Omental fat pad (tissue), 4 donors: ENCODE data around the gene MYO5C. TPM values are rescaled to one million over a fixed set of nuclear protein-coding genes. Genes with fewer than 3 reads are reported as not detected.

Source experiments
- ATAC-seq: fragments of 150-250 bp; one replicate; pipeline ENCODE4 v1.9.1; 2016; ENCODE audit warnings: mild to moderate bottlenecking, moderate library complexity; ENCODE audit not compliant: low FRiP score
- DNase-seq: peaks from one replicate; pipeline ENCODE4 v3.0.0-alpha.2; 2019; ENCODE audit warnings: low spot score
- total RNA-seq, 4 donors: library from RNA; depleted of rRNA; stranded (reverse); fragments of >200 nt; gene quantifications; one replicate each; pipeline ENCODE4 v1.1.0, GENCODE V29; 2016
- TF ChIP-seq, protein P1 (sequence below), 3 donors: fragments of 450-650 bp; IDR thresholded peaks; one replicate each; pipeline ENCODE4 v1.5.1; 2016 to 2017; ENCODE audit warnings: antibody characterized with exemption in 3 of 3, mild to moderate bottlenecking in 3 of 3, moderate library complexity in 2 of 3

The MYO5C gene
- total RNA-seq, 4 donors from 2014 or later, result 7.7 to 58.3 (median 15.5) TPM

DNA sequence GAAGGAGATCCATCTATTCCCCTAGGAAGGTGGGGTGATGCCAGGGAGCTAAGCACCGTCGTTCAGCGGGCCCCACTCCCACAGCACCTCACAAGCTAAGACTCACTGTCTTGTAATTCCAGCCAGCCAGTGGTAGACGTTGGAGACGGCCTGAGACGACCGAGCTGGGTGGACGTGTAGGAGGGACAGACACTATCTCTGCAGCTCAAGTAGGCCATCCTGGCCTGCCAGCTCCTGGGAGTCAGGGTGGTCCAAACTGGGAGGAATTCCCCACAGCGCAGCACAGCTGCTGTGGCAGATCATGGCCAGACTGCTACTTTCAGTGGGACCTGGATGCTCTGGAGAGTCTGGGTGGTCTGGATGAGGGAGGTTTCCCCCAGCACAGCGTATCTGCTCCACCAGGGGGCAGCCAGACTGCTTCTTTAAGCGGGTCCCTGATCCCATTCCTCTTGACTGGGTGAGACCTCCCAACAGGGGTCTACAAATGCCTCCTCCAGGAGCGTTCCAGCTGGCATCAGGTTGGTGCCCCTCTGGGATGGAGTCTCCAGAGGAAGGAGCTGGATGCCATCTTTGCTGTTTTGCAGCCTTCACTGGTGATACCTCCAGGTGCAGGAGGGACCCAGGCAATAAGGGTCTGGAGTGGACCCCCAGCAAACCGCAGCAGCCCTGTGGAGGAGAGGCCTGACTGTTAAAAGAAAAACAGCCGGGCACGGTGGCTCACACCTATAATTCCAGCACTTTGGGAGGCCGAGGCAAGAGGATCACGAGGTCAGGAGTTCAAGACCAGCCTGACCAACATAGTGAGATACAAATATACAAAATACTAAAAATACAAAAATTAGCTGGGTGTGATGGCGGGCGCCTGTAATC is 132.0 kb downstream of the MYO5C start:
- TF ChIP-seq, protein P1, sequence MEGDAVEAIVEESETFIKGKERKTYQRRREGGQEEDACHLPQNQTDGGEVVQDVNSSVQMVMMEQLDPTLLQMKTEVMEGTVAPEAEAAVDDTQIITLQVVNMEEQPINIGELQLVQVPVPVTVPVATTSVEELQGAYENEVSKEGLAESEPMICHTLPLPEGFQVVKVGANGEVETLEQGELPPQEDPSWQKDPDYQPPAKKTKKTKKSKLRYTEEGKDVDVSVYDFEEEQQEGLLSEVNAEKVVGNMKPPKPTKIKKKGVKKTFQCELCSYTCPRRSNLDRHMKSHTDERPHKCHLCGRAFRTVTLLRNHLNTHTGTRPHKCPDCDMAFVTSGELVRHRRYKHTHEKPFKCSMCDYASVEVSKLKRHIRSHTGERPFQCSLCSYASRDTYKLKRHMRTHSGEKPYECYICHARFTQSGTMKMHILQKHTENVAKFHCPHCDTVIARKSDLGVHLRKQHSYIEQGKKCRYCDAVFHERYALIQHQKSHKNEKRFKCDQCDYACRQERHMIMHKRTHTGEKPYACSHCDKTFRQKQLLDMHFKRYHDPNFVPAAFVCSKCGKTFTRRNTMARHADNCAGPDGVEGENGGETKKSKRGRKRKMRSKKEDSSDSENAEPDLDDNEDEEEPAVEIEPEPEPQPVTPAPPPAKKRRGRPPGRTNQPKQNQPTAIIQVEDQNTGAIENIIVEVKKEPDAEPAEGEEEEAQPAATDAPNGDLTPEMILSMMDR (IDR thresholded peaks at IDR 0.05), result no peak
- DNase-seq, result no peak
- no peak for ATAC-seq

DNA sequence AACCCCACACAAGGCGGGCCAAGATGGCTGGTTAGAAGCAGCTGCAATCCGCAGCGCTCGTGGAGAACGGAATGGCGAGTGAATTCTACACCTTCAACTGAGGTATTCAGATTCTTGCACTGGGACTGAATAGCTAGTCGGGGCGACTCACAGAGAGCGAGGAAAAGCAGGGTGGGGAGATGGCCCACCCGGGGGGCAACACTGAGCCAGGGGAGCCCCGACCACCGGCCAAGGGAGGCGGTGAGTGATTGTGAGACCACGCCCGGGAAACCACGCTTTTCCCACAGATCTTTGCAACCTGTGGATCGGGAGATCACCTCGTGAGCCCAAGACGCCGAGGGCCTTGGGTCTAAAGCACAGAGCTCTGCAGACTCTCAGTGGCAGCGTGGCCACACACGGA is 132.7 kb downstream of the MYO5C start:
- TF ChIP-seq, protein P1 (IDR thresholded peaks at IDR 0.05), result no peak
- no peak for DNase-seq
- no peak for ATAC-seq

DNA sequence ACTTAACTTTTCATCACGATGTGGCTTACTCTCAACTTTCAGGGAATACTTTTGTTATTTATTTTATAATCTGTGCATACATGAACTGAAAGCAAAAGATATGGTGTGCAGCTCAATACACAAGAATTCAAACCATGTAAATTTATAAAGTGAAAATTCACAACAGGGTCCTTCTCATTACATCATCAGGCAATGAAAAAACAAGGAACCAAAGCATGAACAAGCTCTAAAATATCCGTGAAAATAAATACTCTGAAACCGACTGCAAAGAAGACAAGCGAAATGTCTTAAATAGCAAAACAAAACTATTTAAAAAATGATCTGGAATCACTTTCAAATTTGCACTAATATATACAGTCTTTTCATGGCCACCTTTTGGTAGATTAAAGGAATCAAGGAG is 133.3 kb downstream of the MYO5C start:
- ATAC-seq (no peak), DNase-seq (no peak)
- TF ChIP-seq, protein P1 (IDR thresholded peaks at IDR 0.05), result no peak

DNA sequence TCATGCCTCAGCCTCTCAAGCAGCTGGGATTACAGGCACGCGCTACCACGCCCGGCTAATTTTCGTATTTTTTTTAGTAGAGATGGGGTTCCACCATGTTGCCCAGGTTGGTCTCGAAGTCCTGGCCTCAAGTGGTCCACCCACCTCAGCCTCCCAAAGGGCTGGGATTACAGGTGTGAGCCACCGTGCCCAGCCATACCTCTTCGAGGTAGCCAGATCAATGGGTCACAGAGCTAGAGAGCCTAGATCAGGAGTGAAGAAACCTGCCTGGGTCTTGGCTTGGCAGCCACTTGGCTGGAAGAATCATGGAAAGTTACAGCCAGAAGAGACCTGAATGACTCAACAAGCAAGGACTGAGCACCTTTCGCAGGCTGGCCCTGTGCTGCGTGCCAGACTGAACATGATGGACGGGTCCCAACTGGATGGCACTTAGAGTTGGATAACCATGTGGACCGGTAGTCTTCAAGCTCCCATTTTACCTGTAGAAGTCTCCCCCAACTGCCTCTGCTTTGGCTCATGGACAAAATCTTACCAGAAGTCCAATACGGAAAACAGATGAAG is 134.1 kb downstream of the MYO5C start:
- no peak for ATAC-seq
- TF ChIP-seq, protein P1 (IDR thresholded peaks at IDR 0.05), result no peak
- DNase-seq, result no peak

DNA sequence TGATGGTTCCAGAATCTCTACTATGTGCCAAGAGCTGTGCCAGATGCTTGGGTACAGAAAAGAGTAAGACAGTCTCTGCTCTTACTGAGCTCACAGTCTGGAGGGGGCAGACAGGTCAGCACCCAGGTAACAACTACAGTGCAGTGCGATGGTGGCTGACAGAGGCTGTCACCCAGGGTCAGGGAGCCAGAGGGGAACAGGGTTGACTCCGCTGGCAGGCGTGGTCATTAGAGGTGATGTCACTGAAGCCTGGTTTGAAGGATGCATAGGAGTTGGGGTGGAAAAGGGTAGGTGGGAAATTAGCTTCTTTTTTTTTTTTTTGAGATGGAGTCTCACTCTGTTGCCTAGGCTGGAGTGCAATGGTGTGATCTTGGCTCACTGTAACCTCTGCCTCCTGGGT is 136.0 kb downstream of the MYO5C start:
- TF ChIP-seq, protein P1 (IDR thresholded peaks at IDR 0.05), result no peak
- DNase-seq (no peak), ATAC-seq (no peak)

DNA sequence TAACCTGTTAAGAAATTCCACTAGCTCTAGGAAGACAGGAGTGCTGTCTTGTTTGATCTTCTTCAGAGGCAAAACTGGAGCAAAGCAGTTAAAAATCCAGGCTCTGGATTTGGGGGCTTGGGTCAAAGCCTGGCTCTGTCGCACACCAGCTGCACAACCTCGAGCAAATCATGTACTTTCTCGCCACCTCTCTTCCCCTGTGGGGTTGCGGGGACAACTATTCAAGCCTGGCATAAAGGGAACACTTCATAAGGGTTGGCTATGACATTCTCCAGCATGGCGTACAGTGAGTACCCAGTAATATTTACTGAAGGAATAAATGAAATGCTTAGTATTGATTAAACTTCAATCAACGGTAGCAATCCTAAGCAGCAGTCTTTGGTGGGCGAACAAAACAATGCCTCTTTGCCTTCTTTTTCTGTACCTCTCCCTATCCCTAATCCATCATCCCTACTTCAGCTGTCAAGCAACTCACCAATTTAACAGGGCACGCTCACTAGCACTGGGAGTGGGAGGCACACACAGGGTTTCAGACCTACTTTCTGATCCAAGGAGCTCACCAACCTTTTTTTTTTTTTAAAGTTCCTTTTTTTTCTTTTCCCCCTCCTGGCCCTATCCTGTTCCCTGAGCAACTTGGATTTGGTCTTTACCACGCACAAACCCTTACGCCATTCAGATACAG is 137.4 kb downstream of the MYO5C start:
- no peak for ATAC-seq
- TF ChIP-seq, protein P1 (IDR thresholded peaks at IDR 0.05), result no peak
- DNase-seq, result no peak
